ENCODE measurements around the gene DNPH1.

Gene DNPH1

DNA sequence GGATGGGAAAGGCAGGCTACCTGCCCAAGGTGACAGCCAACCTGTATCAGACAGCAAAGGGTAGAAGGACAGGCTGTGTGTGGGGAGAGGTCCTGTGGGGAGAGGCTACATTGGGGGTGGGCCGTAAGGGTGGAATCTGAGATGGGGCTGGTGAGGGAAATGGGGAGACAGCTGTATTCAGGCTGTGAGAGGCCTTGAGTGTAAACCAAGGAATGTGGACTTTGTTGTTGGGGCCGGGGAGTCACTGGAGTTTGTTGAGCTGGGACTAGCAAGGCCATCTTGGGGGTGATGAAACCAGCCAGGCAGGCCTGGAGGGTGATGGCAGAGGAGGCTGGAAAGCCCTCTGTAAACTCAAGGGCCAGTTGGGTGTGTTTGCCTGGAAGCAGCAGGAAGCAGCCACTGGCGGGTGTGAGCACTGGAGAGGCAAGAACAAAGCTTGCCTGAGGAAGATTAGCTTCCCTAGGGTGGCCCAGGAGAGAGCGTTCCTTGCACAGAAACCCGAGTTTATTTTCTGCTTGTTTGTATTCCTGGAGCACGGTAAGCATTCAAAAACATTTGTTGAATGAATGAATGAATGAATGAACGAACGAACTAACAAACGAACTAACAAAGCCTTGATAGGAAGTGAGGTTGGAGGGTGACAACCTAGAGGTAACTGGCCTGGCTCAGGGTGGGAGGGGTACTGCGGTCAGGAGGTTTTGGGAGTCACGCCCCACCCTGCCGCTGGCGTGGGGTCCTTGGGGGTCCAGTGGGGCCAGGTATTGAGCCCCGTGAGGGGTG, 32.9 kb upstream of the DNPH1 start:
- no peaks in the 10 kb centered on the region for H3K4me1 ChIP-seq (ENCODE audit: insufficient read depth, insufficient read length)
- no peak for DNase-seq (ENCODE audit: low read depth, low spot score)
- H3K9ac ChIP-seq (ENCODE audit: insufficient read length, low read depth), result no peak overlapping the region
- H3K9me3 ChIP-seq (ENCODE audit: insufficient read depth, low read length), result no peaks in the 10 kb centered on the region
- no peak overlapping the region for H3K4me3 ChIP-seq (ENCODE audit: insufficient read length, low read depth)
- no peaks in the 10 kb centered on the region for H3K36me3 ChIP-seq (ENCODE audit: insufficient read depth, insufficient read length, low read length)
- TF ChIP-seq SUZ12 (IDR thresholded peaks at IDR 0.05; ENCODE audit: extremely low read depth, insufficient read depth, insufficient read length) (no peak), YY1 (IDR thresholded peaks at IDR 0.05; ENCODE audit: insufficient read depth, insufficient read length) (no peak)
- no peaks in the 10 kb centered on the region for H3K27me3 ChIP-seq (ENCODE audit: insufficient read depth, insufficient read length)

DNA sequence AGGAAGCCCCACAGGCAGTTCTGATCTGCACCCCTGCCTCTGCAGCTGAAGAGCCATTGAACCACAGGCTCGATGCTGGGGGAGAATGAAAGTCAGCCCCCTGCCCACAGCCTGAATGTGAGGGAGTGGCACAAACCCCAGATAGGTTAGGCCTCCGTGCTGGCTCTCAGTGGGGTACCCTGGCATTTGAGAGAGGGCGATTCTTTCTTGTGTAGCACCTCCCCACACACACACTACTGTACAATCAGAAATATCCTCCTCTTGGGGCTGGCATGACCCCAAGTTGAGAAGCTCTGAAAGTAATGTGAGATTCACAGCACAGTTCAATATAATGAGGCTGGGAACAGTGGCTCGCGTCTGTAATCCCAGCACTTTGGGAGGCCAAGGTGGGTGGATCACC, 31.9 kb upstream of the DNPH1 start:
- Histone ChIP-seq H3K27me3 (ENCODE audit: insufficient read depth, insufficient read length) (no peaks in the 10 kb centered on the region), H3K4me3 (ENCODE audit: insufficient read length, low read depth) (no peak overlapping the region), H3K36me3 (ENCODE audit: insufficient read depth, insufficient read length, low read length) (no peaks in the 10 kb centered on the region), H3K9me3 (ENCODE audit: insufficient read depth, low read length) (no peaks in the 10 kb centered on the region), H3K9ac (ENCODE audit: insufficient read length, low read depth) (no peak overlapping the region), H3K4me1 (ENCODE audit: insufficient read depth, insufficient read length) (no peaks in the 10 kb centered on the region)
- no peak for DNase-seq (ENCODE audit: low read depth, low spot score)
- no peak for TF ChIP-seq YY1 (IDR thresholded peaks at IDR 0.05; ENCODE audit: insufficient read depth, insufficient read length)
- no peak for TF ChIP-seq SUZ12 (IDR thresholded peaks at IDR 0.05; ENCODE audit: extremely low read depth, insufficient read depth, insufficient read length)
- TF ChIP-seq ZNF274 (IDR thresholded peaks at IDR 0.05; ENCODE audit: low read depth, low read length), result no peak

DNA sequence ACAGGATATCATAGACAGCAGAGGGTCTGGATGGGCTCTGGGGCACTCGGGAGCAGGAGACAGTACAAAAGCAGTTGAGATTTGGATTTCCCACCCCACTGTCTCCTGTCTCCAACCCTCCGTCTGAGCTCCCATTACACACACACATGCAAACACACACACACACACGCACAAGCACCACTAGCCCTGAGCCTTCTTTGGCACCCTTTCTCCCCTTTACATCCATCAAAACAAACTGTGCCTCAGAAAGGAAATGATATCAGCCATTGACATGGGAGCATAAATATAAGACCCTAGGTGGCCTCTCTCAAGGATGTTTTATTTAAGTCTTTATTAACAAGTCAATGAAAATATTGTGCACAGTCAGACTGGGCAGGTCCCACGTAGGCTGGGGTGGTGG, 31.5 kb upstream of the DNPH1 start:
- no peak overlapping the region for H3K4me3 ChIP-seq (ENCODE audit: insufficient read length, low read depth)
- no peaks in the 10 kb centered on the region for H3K4me1 ChIP-seq (ENCODE audit: insufficient read depth, insufficient read length)
- no peaks in the 10 kb centered on the region for H3K36me3 ChIP-seq (ENCODE audit: insufficient read depth, insufficient read length, low read length)
- no peak overlapping the region for H3K9ac ChIP-seq (ENCODE audit: insufficient read length, low read depth)
- H3K9me3 ChIP-seq (ENCODE audit: insufficient read depth, low read length), result no peaks in the 10 kb centered on the region
- TF ChIP-seq ZNF274 (IDR thresholded peaks at IDR 0.05; ENCODE audit: low read depth, low read length) (no peak), SUZ12 (IDR thresholded peaks at IDR 0.05; ENCODE audit: extremely low read depth, insufficient read depth, insufficient read length) (no peak), YY1 (IDR thresholded peaks at IDR 0.05; ENCODE audit: insufficient read depth, insufficient read length) (no peak)
- no peak for DNase-seq (ENCODE audit: low read depth, low spot score)
- no peaks in the 10 kb centered on the region for H3K27me3 ChIP-seq (ENCODE audit: insufficient read depth, insufficient read length)

DNA sequence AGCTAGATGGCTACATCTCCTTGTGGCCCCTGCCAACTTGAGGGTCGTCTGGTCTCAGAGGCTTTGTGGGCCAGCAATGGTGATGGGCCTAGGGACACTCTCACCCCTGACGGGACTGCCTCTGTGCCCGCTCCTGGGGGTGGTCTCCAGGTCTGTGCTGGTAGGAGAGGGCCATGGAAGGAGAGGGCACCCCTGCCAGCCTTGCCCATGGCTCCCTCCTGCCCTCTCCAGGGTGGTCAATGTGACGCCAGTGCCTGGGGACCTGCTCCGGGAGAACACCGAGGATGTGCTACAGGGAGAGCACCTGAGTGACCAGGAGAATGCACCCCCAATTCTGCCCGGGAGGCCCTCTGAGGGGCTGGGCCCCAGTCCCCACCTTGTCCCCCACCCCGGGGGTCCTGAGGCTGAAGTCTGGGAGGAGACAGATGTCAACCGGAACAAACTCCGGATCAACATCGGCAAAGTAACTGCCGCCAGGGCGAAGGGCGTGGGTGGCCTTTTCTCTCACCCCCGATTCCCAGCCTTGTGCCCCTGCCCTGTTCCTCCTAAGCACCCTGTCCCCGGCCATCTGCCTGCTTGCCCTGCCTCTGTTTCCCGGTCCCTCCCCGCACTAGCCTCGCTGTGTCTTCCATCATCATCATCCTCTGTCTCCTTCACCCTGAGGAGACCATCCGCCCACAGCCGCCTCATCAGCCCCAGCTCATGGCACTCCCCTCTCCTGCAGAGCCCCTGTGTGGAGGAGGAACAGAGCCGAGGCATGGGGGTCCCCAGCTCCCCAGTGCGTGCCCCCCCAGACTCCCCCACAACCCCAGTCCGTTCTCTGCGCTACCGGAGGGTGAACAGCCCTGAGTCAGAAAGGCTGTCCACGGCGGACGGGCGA, 29.8 kb upstream of the DNPH1 start:
- Histone ChIP-seq H3K36me3 (ENCODE audit: insufficient read depth, insufficient read length, low read length) (no peaks in the 10 kb centered on the region), H3K27me3 (ENCODE audit: insufficient read depth, insufficient read length) (no peaks in the 10 kb centered on the region), H3K4me3 (ENCODE audit: insufficient read length, low read depth) (no peak overlapping the region), H3K9me3 (ENCODE audit: insufficient read depth, low read length) (no peaks in the 10 kb centered on the region), H3K4me1 (ENCODE audit: insufficient read depth, insufficient read length) (no peaks in the 10 kb centered on the region), H3K9ac (ENCODE audit: insufficient read length, low read depth) (no peak overlapping the region)
- TF ChIP-seq SUZ12 (IDR thresholded peaks at IDR 0.05; ENCODE audit: extremely low read depth, insufficient read depth, insufficient read length) (no peak), YY1 (IDR thresholded peaks at IDR 0.05; ENCODE audit: insufficient read depth, insufficient read length) (no peak), ZNF274 (IDR thresholded peaks at IDR 0.05; ENCODE audit: low read depth, low read length) (no peak)
- DNase-seq (ENCODE audit: low read depth, low spot score), result no peak

DNA sequence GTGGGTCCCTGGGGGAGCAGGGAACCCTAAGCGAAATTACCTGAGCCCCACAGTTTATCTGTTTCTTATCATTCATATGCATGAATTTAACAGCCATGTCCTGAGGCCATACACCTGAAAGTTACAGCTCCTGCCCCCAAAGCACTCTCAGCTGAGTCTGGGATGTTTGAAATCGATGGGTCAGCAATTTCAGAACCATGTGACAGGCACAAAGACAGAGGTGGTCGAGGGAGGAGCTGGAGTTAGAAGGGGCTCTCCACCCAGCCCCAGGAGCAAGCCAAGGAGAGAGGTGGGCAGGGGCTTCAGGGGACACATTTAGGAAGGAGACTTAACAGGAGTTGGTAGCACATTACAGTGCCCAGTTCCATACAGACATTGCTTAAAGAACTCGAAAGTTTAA, 28.9 kb upstream of the DNPH1 start:
- no peaks in the 10 kb centered on the region for H3K36me3 ChIP-seq (ENCODE audit: insufficient read depth, insufficient read length, low read length)

DNA sequence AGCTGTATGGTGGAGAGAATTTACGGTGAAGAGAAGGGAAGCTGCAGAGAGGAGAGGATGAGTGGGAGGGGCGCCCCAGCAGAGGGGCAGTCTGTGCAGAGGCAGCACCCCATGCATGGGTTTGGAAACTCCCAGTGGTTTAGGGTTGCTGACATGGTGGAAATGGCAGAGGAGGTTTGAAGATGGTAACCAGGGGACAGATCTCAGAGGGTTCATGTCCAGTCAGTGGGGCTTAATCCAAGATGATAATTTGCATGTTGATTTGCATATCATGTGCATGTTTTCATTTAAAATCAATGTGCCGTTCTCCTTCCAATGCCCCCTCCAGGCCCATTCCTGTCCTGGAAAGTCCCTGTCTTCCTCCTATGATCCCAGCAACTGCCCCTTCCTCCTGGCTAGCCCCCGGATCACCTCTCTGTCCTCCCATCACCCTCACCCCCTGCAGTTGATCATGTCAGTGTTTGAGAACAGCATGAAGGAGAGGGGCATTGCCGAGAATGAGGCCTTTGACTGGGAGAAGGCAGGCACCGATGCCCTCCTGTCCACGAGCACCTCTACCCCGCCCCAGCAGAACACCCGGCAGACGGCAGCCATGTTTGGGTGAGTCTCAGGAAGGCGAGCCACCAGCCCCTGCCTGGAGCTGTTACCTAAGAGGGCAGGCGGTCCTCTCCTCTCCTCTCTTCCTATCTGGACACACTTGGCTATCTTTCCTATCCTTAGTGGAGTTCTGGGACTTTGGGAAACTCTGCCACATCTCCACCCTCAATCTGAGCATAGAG, 28.3 kb upstream of the DNPH1 start:
- no peak for DNase-seq (ENCODE audit: low read depth, low spot score)
- no peaks in the 10 kb centered on the region for H3K9me3 ChIP-seq (ENCODE audit: insufficient read depth, low read length)
- no peaks in the 10 kb centered on the region for H3K4me1 ChIP-seq (ENCODE audit: insufficient read depth, insufficient read length)
- no peaks in the 10 kb centered on the region for H3K27me3 ChIP-seq (ENCODE audit: insufficient read depth, insufficient read length)
- no peak overlapping the region for H3K9ac ChIP-seq (ENCODE audit: insufficient read length, low read depth)
- TF ChIP-seq YY1 (IDR thresholded peaks at IDR 0.05; ENCODE audit: insufficient read depth, insufficient read length), result no peak
- TF ChIP-seq ZNF274 (IDR thresholded peaks at IDR 0.05; ENCODE audit: low read depth, low read length), result no peak
- no peak for TF ChIP-seq SUZ12 (IDR thresholded peaks at IDR 0.05; ENCODE audit: extremely low read depth, insufficient read depth, insufficient read length)
- H3K36me3 ChIP-seq (ENCODE audit: insufficient read depth, insufficient read length, low read length), result no peaks in the 10 kb centered on the region
- H3K4me3 ChIP-seq (ENCODE audit: insufficient read length, low read depth), result no peak overlapping the region

More for the DNA sequence above, 28.9 kb upstream of the DNPH1 start:
- Histone ChIP-seq H3K9ac (ENCODE audit: insufficient read length, low read depth) (no peak overlapping the region), H3K27me3 (ENCODE audit: insufficient read depth, insufficient read length) (no peaks in the 10 kb centered on the region), H3K4me1 (ENCODE audit: insufficient read depth, insufficient read length) (no peaks in the 10 kb centered on the region), H3K4me3 (ENCODE audit: insufficient read length, low read depth) (no peak overlapping the region), H3K9me3 (ENCODE audit: insufficient read depth, low read length) (no peaks in the 10 kb centered on the region)
- no peak for DNase-seq (ENCODE audit: low read depth, low spot score)
- TF ChIP-seq ZNF274 (IDR thresholded peaks at IDR 0.05; ENCODE audit: low read depth, low read length) (no peak), SUZ12 (IDR thresholded peaks at IDR 0.05; ENCODE audit: extremely low read depth, insufficient read depth, insufficient read length) (no peak), YY1 (IDR thresholded peaks at IDR 0.05; ENCODE audit: insufficient read depth, insufficient read length) (no peak)
